T-helper 22 cell (primary cell): Measurements from ENCODE around the gene SELENOW.

Experiments used
- DNase-seq: peaks from one replicate; pipeline ENCODE4 v3.0.0-alpha.2; 2020; ENCODE audit warnings: low read depth

The SELENOW gene

DNA sequence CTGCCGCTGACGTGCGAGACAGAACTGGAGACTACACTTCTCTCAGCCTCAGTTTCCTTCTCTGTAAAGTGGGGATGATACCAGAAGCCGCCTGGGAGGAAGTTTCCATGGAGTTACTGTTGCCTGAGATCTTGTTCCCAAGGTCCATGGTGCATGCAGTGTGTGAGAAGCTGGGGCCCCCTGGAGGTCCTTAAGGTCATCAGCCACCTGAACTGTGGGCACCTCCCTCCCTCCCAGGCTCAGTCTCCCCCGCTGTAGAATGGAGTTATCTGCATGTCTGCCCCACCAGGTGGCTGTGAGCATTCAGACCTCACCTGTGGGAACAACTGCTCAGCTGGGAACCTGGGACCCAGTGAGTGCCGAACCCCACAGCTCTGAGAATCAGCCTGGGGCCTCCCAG, 45.9 kb downstream of the SELENOW start:
- no peak for DNase-seq

DNA sequence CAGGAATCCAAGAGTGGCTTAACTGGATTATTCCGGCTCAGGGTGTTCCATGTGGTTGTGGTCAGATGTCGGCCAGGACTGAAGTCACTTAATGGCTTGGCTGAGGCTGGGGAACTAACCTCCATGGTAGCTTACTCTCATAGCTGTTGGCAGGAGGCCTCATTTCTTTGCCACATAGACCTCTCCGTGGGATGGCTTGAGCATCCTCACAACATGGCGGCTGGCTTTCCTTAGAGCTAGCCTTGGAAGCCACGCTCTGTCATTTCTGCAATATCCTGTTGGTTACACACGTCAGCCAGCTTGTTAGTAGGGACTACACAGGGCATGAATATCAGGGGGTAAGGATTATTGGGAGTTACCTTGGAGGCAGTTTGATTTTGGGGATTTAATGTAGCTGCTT, 48.3 kb downstream of the SELENOW start:
- DNase-seq: no peak

DNA sequence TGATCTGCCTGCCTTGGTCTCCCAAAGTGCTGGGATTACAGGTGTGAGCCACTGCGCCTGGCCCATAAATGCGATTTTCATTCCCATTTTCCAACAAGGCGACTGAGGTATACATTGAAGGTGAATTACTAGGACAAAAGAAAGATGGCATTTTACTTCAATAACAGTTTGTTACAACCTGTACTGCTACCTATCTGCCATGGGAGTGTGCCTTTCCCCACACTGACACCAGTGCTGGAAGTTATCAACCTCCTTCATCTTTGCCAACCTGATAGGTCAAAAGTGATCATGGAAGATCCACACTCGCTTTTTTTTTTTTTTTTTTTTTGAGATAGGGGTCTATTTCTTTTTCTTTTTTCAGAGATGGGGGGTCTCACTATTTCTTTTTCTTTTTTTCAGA, 54.2 kb downstream of the SELENOW start:
- DNase-seq: no peak
